WTC11 (cell line): ENCODE measurements around the gene CLIP3. TPM values are rescaled to one million over a fixed set of nuclear protein-coding genes. Genes with fewer than 3 reads are reported as not detected.

Experiments
- CREB1 ChIP-seq: sonication (generic); formaldehyde crosslinking; IDR thresholded peaks from 2 replicates; pipeline ENCODE4 v1.8.0; 2023; ENCODE audit warnings: mild to moderate bottlenecking, missing genetic modification reagents
- ESRRA ChIP-seq: sonication (generic); formaldehyde crosslinking; IDR thresholded peaks from 2 replicates; pipeline ENCODE4 v1.8.1; 2022; ENCODE audit warnings: mild to moderate bottlenecking, missing genetic modification reagents, borderline replicate concordance
- ETV6 ChIP-seq: sonication (generic); formaldehyde crosslinking; IDR thresholded peaks from 2 replicates; pipeline ENCODE4 v1.8.1; 2022; ENCODE audit warnings: mild to moderate bottlenecking, missing genetic modification reagents
- GABPB1 ChIP-seq: sonication (generic); formaldehyde crosslinking; IDR thresholded peaks from 2 replicates; pipeline ENCODE4 v1.8.1; 2023; ENCODE audit warnings: mild to moderate bottlenecking, missing genetic modification reagents
- GRHL2 ChIP-seq: fragments of 250-450 bp; sonication (Bioruptor Pico); IDR thresholded peaks from 2 replicates; pipeline ENCODE4 v1.8.0; 2022; ENCODE audit warnings: mild to moderate bottlenecking, moderate library complexity; ENCODE audit not compliant: insufficient replicate concordance, severe bottlenecking
- JAZF1 ChIP-seq: fragments of 250-450 bp; sonication (Bioruptor Pico); IDR thresholded peaks from 2 replicates; pipeline ENCODE4 v1.9.0; 2021; ENCODE audit warnings: moderate library complexity, mild to moderate bottlenecking, inconsistent platforms
- KAT7 ChIP-seq: sonication (generic); formaldehyde crosslinking; IDR thresholded peaks from 2 replicates; pipeline ENCODE4 v1.8.1; 2023; ENCODE audit warnings: missing genetic modification reagents, mild to moderate bottlenecking, borderline replicate concordance
- MXD4 ChIP-seq: fragments of 250-450 bp; sonication (Bioruptor Pico); IDR thresholded peaks from 2 replicates; pipeline ENCODE4 v1.8.0; 2021; ENCODE audit warnings: mild to moderate bottlenecking, moderate library complexity, borderline replicate concordance
- MYBL2 ChIP-seq: sonication (generic); formaldehyde crosslinking; IDR thresholded peaks from 2 replicates; pipeline ENCODE4 v1.8.1; 2023; ENCODE audit warnings: mild to moderate bottlenecking, moderate library complexity, missing genetic modification reagents
- NR1H2 ChIP-seq: sonication (generic); formaldehyde crosslinking; IDR thresholded peaks from 2 replicates; pipeline ENCODE4 v1.9.0; 2021; ENCODE audit warnings: mild to moderate bottlenecking, moderate library complexity, missing genetic modification reagents
- RELA ChIP-seq: sonication (generic); formaldehyde crosslinking; IDR thresholded peaks from 2 replicates; pipeline ENCODE4 v1.8.1; 2022; ENCODE audit warnings: missing genetic modification reagents, mild to moderate bottlenecking, borderline replicate concordance
- SOX15 ChIP-seq: fragments of 250-450 bp; sonication (Bioruptor Pico); IDR thresholded peaks from 2 replicates; pipeline ENCODE4 v1.9.0; 2021; ENCODE audit warnings: mild to moderate bottlenecking
- SP1 ChIP-seq: sonication (generic); formaldehyde crosslinking; conservative IDR thresholded peaks from 2 replicates; pipeline ENCODE4 v1.8.1; 2022; ENCODE audit warnings: missing genetic modification reagents
- TEAD4 ChIP-seq: sonication (generic); formaldehyde crosslinking; IDR thresholded peaks from 2 replicates; pipeline ENCODE4 v1.8.0; 2022; ENCODE audit warnings: mild to moderate bottlenecking, missing genetic modification reagents
- TP53 ChIP-seq: sonication (generic); formaldehyde crosslinking; IDR thresholded peaks from 2 replicates; pipeline ENCODE4 v1.8.1; 2023; ENCODE audit warnings: mild to moderate bottlenecking, missing genetic modification reagents
- ZNF416 ChIP-seq: fragments of 250-450 bp; sonication (Bioruptor Pico); IDR thresholded peaks from 2 replicates; pipeline ENCODE4 v1.9.0; 2021; ENCODE audit warnings: mild to moderate bottlenecking, inconsistent platforms
- total RNA-seq: library from RNA; stranded (reverse); gene quantifications from 3 replicates; pipeline ENCODE4 v1.2.3, GENCODE V29; 2021
- TF ChIP-seq, protein P1 (sequence below): sonication (generic); formaldehyde crosslinking; IDR thresholded peaks from 2 replicates; pipeline ENCODE4 v1.8.0; 2022; ENCODE audit warnings: mild to moderate bottlenecking, missing genetic modification reagents
- TF ChIP-seq, protein P2 (sequence below): sonication (generic); formaldehyde crosslinking; IDR thresholded peaks from 2 replicates; pipeline ENCODE4 v1.8.1; 2022; ENCODE audit warnings: low read depth, missing genetic modification reagents, borderline replicate concordance
- TF ChIP-seq, protein P3 (sequence below): sonication (generic); formaldehyde crosslinking; IDR thresholded peaks from 2 replicates; pipeline ENCODE4 v1.8.1; 2023; ENCODE audit warnings: mild to moderate bottlenecking, missing genetic modification reagents
- TF ChIP-seq, protein P4 (sequence below): fragments of 250-450 bp; sonication (Bioruptor Pico); IDR thresholded peaks from 2 replicates; pipeline ENCODE4 v2.1.2; 2022; ENCODE audit warnings: mild to moderate bottlenecking, moderate library complexity
- TF ChIP-seq, protein P5 (sequence below): sonication (generic); formaldehyde crosslinking; IDR thresholded peaks from 2 replicates; pipeline ENCODE4 v1.8.1; 2022; ENCODE audit warnings: missing genetic modification reagents, borderline replicate concordance
- TF ChIP-seq, protein P6 (sequence below): fragments of 200-600 bp; IDR thresholded peaks from 2 replicates; pipeline ENCODE4 v1.8.0; 2022; ENCODE audit warnings: antibody characterized with exemption
- TF ChIP-seq, protein P7 (sequence below): sonication (generic); formaldehyde crosslinking; conservative IDR thresholded peaks from 2 replicates; pipeline ENCODE4 v1.8.1; 2022; ENCODE audit warnings: mild to moderate bottlenecking, missing genetic modification reagents
- TF ChIP-seq, protein P8 (sequence below): fragments of 250-450 bp; sonication (Bioruptor Pico); conservative IDR thresholded peaks from 2 replicates; pipeline ENCODE4 v1.9.0; 2021; ENCODE audit warnings: mild to moderate bottlenecking
- TF ChIP-seq, protein P9 (sequence below): fragments of 250-450 bp; sonication (Bioruptor Pico); IDR thresholded peaks from 2 replicates; pipeline ENCODE4 v1.9.0; 2021; ENCODE audit warnings: moderate library complexity, mild to moderate bottlenecking, inconsistent platforms, borderline replicate concordance
- TF ChIP-seq, protein P10 (sequence below): fragments of 250-450 bp; sonication (Bioruptor Pico); IDR thresholded peaks from 2 replicates; pipeline ENCODE4 v1.9.0; 2021; ENCODE audit warnings: mild to moderate bottlenecking

The CLIP3 gene
- total RNA-seq, 1 experiment from 2014 or later, result 16.2 TPM

DNA sequence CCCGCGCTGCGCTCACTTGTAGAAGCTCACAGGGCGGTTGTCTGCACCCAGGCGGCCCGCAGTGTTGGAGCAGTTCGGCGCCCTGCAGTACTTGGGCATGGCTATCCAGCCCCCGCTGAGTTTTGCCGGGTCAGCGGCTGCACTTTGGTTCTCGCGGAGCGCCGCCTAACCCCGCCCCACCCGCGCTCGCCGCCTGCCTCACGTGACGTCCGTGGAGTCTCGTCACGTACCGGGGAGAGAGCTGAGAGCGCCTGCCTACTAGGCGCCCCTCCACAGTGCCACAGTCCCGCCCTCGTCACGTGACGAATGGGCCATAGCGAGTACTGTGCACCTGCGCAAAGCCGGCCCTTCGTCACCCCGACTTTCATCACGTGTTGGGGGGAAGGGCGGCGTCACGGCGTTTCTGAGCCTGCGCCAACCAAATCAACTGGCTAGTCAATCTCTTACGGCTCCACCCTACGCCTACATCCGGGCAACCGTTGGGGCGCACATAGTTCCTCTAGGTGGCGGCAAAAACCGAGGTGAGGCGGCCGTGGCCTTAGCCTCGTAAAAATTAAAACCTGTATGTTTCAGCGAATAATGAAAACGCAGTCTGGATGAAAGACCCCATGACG lies 21.6 kb upstream of the CLIP3 start, which contains the start of gene THAP8 (continued):
- TF ChIP-seq, protein P1, sequence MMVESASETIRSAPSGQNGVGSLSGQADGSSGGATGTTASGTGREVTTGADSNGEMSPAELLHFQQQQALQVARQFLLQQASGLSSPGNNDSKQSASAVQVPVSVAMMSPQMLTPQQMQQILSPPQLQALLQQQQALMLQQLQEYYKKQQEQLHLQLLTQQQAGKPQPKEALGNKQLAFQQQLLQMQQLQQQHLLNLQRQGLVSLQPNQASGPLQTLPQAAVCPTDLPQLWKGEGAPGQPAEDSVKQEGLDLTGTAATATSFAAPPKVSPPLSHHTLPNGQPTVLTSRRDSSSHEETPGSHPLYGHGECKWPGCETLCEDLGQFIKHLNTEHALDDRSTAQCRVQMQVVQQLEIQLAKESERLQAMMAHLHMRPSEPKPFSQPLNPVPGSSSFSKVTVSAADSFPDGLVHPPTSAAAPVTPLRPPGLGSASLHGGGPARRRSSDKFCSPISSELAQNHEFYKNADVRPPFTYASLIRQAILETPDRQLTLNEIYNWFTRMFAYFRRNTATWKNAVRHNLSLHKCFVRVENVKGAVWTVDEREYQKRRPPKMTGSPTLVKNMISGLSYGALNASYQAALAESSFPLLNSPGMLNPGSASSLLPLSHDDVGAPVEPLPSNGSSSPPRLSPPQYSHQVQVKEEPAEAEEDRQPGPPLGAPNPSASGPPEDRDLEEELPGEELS (CRISPR knock-in tag), result peak; percentile 92
- TF ChIP-seq TEAD4 (CRISPR knock-in tag) (no peak), RELA (no peak), MYBL2 (CRISPR knock-in tag) (no peak), SP1 (peak; percentile 64; the same call in 1 of the 2 replicates), GABPB1 (peak; percentile 32; the same call in 1 of the 2 replicates), JAZF1 (CRISPR knock-in tag) (no peak), ESRRA (CRISPR knock-in tag) (no peak), CREB1 (CRISPR knock-in tag) (0 out of 2 replicates have a peak, but pooled peaks have one; percentile 57), ETV6 (peak; percentile 97), KAT7 (CRISPR knock-in tag) (no peak), NR1H2 (CRISPR knock-in tag) (no peak), SOX15 (CRISPR knock-in tag) (no peak), ZNF416 (no peak), MXD4 (CRISPR knock-in tag) (no peak), TP53 (0 out of 2 replicates have a peak, but pooled peaks have one; percentile 79), GRHL2 (no peak)
- TF ChIP-seq, protein P2, sequence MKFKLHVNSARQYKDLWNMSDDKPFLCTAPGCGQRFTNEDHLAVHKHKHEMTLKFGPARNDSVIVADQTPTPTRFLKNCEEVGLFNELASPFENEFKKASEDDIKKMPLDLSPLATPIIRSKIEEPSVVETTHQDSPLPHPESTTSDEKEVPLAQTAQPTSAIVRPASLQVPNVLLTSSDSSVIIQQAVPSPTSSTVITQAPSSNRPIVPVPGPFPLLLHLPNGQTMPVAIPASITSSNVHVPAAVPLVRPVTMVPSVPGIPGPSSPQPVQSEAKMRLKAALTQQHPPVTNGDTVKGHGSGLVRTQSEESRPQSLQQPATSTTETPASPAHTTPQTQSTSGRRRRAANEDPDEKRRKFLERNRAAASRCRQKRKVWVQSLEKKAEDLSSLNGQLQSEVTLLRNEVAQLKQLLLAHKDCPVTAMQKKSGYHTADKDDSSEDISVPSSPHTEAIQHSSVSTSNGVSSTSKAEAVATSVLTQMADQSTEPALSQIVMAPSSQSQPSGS (CRISPR knock-in tag), result no peak
- TF ChIP-seq, protein P3, sequence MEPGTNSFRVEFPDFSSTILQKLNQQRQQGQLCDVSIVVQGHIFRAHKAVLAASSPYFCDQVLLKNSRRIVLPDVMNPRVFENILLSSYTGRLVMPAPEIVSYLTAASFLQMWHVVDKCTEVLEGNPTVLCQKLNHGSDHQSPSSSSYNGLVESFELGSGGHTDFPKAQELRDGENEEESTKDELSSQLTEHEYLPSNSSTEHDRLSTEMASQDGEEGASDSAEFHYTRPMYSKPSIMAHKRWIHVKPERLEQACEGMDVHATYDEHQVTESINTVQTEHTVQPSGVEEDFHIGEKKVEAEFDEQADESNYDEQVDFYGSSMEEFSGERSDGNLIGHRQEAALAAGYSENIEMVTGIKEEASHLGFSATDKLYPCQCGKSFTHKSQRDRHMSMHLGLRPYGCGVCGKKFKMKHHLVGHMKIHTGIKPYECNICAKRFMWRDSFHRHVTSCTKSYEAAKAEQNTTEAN (CRISPR knock-in tag), result peak; percentile 76; the same call in 1 of the 2 replicates
- TF ChIP-seq, protein P4, sequence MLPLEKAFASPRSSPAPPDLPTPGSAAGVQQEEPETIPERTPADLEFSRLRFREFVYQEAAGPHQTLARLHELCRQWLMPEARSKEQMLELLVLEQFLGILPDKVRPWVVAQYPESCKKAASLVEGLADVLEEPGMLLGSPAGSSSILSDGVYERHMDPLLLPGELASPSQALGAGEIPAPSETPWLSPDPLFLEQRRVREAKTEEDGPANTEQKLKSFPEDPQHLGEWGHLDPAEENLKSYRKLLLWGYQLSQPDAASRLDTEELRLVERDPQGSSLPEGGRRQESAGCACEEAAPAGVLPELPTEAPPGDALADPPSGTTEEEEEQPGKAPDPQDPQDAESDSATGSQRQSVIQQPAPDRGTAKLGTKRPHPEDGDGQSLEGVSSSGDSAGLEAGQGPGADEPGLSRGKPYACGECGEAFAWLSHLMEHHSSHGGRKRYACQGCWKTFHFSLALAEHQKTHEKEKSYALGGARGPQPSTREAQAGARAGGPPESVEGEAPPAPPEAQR, result no peak
- TF ChIP-seq, protein P5, sequence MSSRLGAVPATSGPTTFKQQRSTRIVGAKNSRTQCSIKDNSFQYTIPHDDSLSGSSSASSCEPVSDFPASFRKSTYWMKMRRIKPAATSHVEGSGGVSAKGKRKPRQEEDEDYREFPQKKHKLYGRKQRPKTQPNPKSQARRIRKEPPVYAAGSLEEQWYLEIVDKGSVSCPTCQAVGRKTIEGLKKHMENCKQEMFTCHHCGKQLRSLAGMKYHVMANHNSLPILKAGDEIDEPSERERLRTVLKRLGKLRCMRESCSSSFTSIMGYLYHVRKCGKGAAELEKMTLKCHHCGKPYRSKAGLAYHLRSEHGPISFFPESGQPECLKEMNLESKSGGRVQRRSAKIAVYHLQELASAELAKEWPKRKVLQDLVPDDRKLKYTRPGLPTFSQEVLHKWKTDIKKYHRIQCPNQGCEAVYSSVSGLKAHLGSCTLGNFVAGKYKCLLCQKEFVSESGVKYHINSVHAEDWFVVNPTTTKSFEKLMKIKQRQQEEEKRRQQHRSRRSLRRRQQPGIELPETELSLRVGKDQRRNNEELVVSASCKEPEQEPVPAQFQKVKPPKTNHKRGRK (CRISPR knock-in tag), result no peak
- TF ChIP-seq, protein P6, sequence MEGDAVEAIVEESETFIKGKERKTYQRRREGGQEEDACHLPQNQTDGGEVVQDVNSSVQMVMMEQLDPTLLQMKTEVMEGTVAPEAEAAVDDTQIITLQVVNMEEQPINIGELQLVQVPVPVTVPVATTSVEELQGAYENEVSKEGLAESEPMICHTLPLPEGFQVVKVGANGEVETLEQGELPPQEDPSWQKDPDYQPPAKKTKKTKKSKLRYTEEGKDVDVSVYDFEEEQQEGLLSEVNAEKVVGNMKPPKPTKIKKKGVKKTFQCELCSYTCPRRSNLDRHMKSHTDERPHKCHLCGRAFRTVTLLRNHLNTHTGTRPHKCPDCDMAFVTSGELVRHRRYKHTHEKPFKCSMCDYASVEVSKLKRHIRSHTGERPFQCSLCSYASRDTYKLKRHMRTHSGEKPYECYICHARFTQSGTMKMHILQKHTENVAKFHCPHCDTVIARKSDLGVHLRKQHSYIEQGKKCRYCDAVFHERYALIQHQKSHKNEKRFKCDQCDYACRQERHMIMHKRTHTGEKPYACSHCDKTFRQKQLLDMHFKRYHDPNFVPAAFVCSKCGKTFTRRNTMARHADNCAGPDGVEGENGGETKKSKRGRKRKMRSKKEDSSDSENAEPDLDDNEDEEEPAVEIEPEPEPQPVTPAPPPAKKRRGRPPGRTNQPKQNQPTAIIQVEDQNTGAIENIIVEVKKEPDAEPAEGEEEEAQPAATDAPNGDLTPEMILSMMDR, result no peak
- TF ChIP-seq, protein P7, sequence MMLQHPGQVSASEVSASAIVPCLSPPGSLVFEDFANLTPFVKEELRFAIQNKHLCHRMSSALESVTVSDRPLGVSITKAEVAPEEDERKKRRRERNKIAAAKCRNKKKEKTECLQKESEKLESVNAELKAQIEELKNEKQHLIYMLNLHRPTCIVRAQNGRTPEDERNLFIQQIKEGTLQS, result no peak
- TF ChIP-seq, protein P8, sequence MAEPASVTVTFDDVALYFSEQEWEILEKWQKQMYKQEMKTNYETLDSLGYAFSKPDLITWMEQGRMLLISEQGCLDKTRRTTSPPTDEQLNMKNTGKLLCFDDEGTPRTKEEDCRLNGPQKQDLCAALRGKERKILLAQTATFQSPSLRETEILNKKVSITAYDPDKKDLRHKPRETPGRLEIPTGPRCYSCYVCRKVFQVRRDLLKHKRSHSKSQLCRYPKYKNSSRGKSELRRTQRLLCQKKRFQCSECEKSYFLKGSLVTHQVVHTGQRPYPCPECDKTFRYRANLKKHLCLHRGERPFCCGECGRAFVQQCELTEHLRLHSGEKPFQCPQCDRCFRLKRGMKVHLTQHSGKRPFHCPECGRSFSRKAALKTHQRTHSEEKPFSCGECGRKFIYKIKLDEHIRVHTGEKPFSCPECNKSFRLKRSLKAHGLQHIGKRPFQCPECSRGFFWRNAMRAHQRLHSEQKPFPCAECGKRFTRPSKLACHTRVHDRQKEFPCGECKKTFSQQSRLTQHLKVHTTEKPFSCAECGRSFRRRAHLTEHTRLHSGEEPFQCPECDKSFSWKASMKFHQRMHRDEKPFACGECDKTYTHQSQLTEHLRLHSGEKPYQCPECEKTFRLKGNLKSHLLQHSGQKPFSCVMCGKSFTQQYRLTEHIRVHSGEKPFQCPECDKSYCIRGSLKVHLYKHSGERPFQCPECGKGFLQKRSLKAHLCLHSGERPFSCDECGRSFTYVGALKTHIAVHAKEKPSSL (CRISPR knock-in tag), result no peak
- TF ChIP-seq, protein P9, sequence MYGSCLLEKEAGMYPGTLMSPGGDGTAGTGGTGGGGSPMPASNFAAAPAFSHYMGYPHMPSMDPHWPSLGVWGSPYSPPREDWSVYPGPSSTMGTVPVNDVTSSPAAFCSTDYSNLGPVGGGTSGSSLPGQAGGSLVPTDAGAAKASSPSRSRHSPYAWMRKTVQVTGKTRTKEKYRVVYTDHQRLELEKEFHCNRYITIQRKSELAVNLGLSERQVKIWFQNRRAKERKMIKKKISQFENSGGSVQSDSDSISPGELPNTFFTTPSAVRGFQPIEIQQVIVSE, result no peak
- TF ChIP-seq, protein P10, sequence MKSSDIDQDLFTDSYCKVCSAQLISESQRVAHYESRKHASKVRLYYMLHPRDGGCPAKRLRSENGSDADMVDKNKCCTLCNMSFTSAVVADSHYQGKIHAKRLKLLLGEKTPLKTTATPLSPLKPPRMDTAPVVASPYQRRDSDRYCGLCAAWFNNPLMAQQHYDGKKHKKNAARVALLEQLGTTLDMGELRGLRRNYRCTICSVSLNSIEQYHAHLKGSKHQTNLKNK (CRISPR knock-in tag), result no peak
